Measurements from ENCODE around the gene SPATA2L.

Gene SPATA2L

GRCh38 chr16:89733322-89733721 lies 31.8 kb upstream of the SPATA2L start:
- TF ChIP-seq REST (IDR thresholded peaks at IDR 0.05; ENCODE audit: insufficient read depth in 1 of 2, low read depth in 2 of 2, low read length in 2 of 2), result no peak
- TF ChIP-seq FOXP2 (optimal IDR thresholded peaks at IDR 0.05; ENCODE audit: borderline replicate concordance, extremely low read depth, extremely low read length, insufficient read depth), result no peak
- no peak for TF ChIP-seq SIN3A (IDR thresholded peaks at IDR 0.05; ENCODE audit: borderline replicate concordance, insufficient read depth, low read length)
- no peak for TF ChIP-seq TAF1 (IDR thresholded peaks at IDR 0.05; ENCODE audit: borderline replicate concordance, insufficient read depth, low read length)
- no peak for TF ChIP-seq POLR2AphosphoS5 (IDR thresholded peaks at IDR 0.05; ENCODE audit: low read depth, low read length)

- TF ChIP-seq TAF1 (IDR thresholded peaks at IDR 0.05; ENCODE audit: borderline replicate concordance, insufficient read depth, low read length), result no peak
- TF ChIP-seq FOXP2 (optimal IDR thresholded peaks at IDR 0.05; ENCODE audit: borderline replicate concordance, extremely low read depth, extremely low read length, insufficient read depth), result no peak
- TF ChIP-seq SIN3A (IDR thresholded peaks at IDR 0.05; ENCODE audit: borderline replicate concordance, insufficient read depth, low read length), result no peak
- no peak for TF ChIP-seq REST (IDR thresholded peaks at IDR 0.05; ENCODE audit: insufficient read depth in 1 of 2, low read depth in 2 of 2, low read length in 2 of 2)
- no peak for TF ChIP-seq POLR2AphosphoS5 (IDR thresholded peaks at IDR 0.05; ENCODE audit: low read depth, low read length)
Observed at GRCh38 chr16:89732918-89733242, 31.4 kb upstream of the SPATA2L start.

- TF ChIP-seq TAF1 (IDR thresholded peaks at IDR 0.05; ENCODE audit: borderline replicate concordance, insufficient read depth, low read length) (no peak), POLR2AphosphoS5 (IDR thresholded peaks at IDR 0.05; ENCODE audit: low read depth, low read length) (no peak)
Observed at GRCh38 chr16:89732142-89732917, 30.8 kb upstream of the SPATA2L start.

GRCh38 chr16:89730610-89731234 lies 29.2 kb upstream of the SPATA2L start:
- TF ChIP-seq SIN3A (IDR thresholded peaks at IDR 0.05; ENCODE audit: borderline replicate concordance, insufficient read depth, low read length) (no peak), TAF1 (IDR thresholded peaks at IDR 0.05; ENCODE audit: borderline replicate concordance, insufficient read depth, low read length) (no peak), REST (IDR thresholded peaks at IDR 0.05; ENCODE audit: insufficient read depth in 1 of 2, low read depth in 2 of 2, low read length in 2 of 2) (no peak), FOXP2 (optimal IDR thresholded peaks at IDR 0.05; ENCODE audit: borderline replicate concordance, extremely low read depth, extremely low read length, insufficient read depth) (no peak), POLR2AphosphoS5 (IDR thresholded peaks at IDR 0.05; ENCODE audit: low read depth, low read length) (no peak; the same call in 1 of the 2 replicates)

- TF ChIP-seq TAF1 (IDR thresholded peaks at IDR 0.05; ENCODE audit: borderline replicate concordance, insufficient read depth, low read length), result no peak
- TF ChIP-seq REST (IDR thresholded peaks at IDR 0.05; ENCODE audit: insufficient read depth in 1 of 2, low read depth in 2 of 2, low read length in 2 of 2), result no peak
- TF ChIP-seq SIN3A (IDR thresholded peaks at IDR 0.05; ENCODE audit: borderline replicate concordance, insufficient read depth, low read length), result no peak
- no peak for TF ChIP-seq FOXP2 (optimal IDR thresholded peaks at IDR 0.05; ENCODE audit: borderline replicate concordance, extremely low read depth, extremely low read length, insufficient read depth)
- TF ChIP-seq POLR2AphosphoS5 (IDR thresholded peaks at IDR 0.05; ENCODE audit: low read depth, low read length), result no peak
Observed at GRCh38 chr16:89729863-89730593, 28.5 kb upstream of the SPATA2L start.

Data from PFSK-1 (cell line).